SK-N-SH (cell line): ENCODE data around the gene SNX5. TPM values are rescaled to one million over a fixed set of nuclear protein-coding genes. Genes with fewer than 3 reads are reported as not detected.

Experiments used
- CTCF ChIA-PET: fragments of 300-600, 350-600 bp; formaldehyde crosslinking; extraction: SDS; loops from one replicate; lab custom pipeline; 2021; lab: Yijun Ruan, JAX
- POLR2A ChIA-PET: fragments of 350-600 bp; sonication (Branson Sonifier 250); formaldehyde crosslinking; extraction: SDS; loops from one replicate; lab custom pipeline; 2020; ENCODE audit warnings: antibody characterized with exemption, inconsistent platforms; lab: Yijun Ruan, JAX
- DNase-seq: peaks from one replicate; pipeline ENCODE4 v3.0.0; 2012
- H2AFZ ChIP-seq: fragments of 200-600 bp; sonication (generic); 2 replicates; pipeline ENCODE4 v1.8.1; 2016; ENCODE audit warnings: antibody characterized with exemption, mild to moderate bottlenecking, low read depth
- H3F3A ChIP-seq: fragments of 200-600 bp; sonication (generic); replicated peaks from 2 replicates; pipeline ENCODE3; 2016; ENCODE audit warnings: antibody characterized with exemption, mild to moderate bottlenecking; ENCODE audit not compliant: insufficient read depth
- H3K27ac ChIP-seq, 2 experiments: fragments of 200-500 bp in 1 of 2; fragments of 200-600 bp in 1 of 2; sonication (Bioruptor generic) in 1 of 2; sonication (generic), shearing (Covaris generic) in 1 of 2; 2 replicates each; pipeline versions ENCODE4 v1.5.1 to v1.6.1; 2014 to 2016; ENCODE audit warnings: low read depth in 2 of 2, inconsistent platforms in 1 of 2, low read length in 1 of 2, mild to moderate bottlenecking in 1 of 2, mixed read lengths in 1 of 2
- H3K27me3 ChIP-seq: fragments of 200-600 bp; sonication (generic), shearing (Covaris generic); 2 replicates; pipeline ENCODE4 v1.6.1; 2016; ENCODE audit warnings: mixed run types; ENCODE audit not compliant: insufficient read depth
- H3K36me3 ChIP-seq, 2 experiments: fragments of 200-500 bp in 1 of 2; fragments of 200-600 bp in 1 of 2; sonication (Bioruptor generic) in 1 of 2; sonication (generic) in 1 of 2; replicated peaks in 1 of 2; 2 replicates each; pipeline versions ENCODE3 to v1.5.1; 2014 to 2016; ENCODE audit warnings: low read length in 1 of 2, mild to moderate bottlenecking in 1 of 2; ENCODE audit not compliant: insufficient read depth in 2 of 2, control insufficient read depth in 1 of 2
- H3K4me1 ChIP-seq, 2 experiments: fragments of 200-500 bp in 1 of 2; fragments of 200-600 bp in 1 of 2; sonication (Bioruptor generic) in 1 of 2; sonication (generic), shearing (Covaris generic) in 1 of 2; 2 replicates each; pipeline versions ENCODE4 v1.5.1 to v1.6.1; 2014 to 2016; ENCODE audit warnings: low read depth in 1 of 2, low read length in 1 of 2, mixed run types in 1 of 2; ENCODE audit not compliant: insufficient read depth in 2 of 2, control insufficient read depth in 1 of 2
- H3K4me2 ChIP-seq: fragments of 200-600 bp; sonication (generic), shearing (Covaris generic); 2 replicates; pipeline ENCODE4 v1.6.1; 2017; ENCODE audit warnings: mixed run types
- H3K4me3 ChIP-seq, 2 experiments: fragments of 200-500 bp in 1 of 2; fragments of 200-600 bp in 1 of 2; sonication (Bioruptor generic) in 1 of 2; sonication (generic), shearing (Covaris generic) in 1 of 2; 2 replicates each; pipeline versions ENCODE4 v1.5.1 to v1.8.1; 2014 to 2016; ENCODE audit warnings: low read depth in 2 of 2, inconsistent platforms in 1 of 2, low read length in 1 of 2, mild to moderate bottlenecking in 1 of 2, mixed read lengths in 1 of 2, moderate library complexity in 1 of 2
- H3K79me2 ChIP-seq: fragments of 200-600 bp; sonication (generic); 2 replicates; pipeline ENCODE4 v1.8.1; 2017; ENCODE audit warnings: mild to moderate bottlenecking; ENCODE audit not compliant: insufficient read depth
- H3K9ac ChIP-seq: fragments of 200-600 bp; sonication (generic); 2 replicates; pipeline ENCODE4 v1.6.1; 2017; ENCODE audit warnings: mixed run types
- H3K9me2 ChIP-seq: fragments of 200-600 bp; sonication (generic); 2 replicates; pipeline ENCODE4 v1.6.1; 2017; ENCODE audit warnings: mixed run types
- H3K9me3 ChIP-seq: fragments of 200-600 bp; sonication (generic); 2 replicates; pipeline ENCODE4 v1.6.1; 2017; ENCODE audit warnings: mixed run types, mild to moderate bottlenecking, moderate library complexity
- H4K20me1 ChIP-seq: fragments of 200-600 bp; sonication (generic); 2 replicates; pipeline ENCODE4 v1.6.1; 2017; ENCODE audit warnings: mild to moderate bottlenecking, mixed run types; ENCODE audit not compliant: insufficient read depth
- CHD2 ChIP-seq: fragments of 150-350 bp; IDR thresholded peaks from 2 replicates; pipeline ENCODE4 v1.6.1; 2018; ENCODE audit warnings: low read length; ENCODE audit not compliant: partially characterized antibody
- ELF1 ChIP-seq: IDR thresholded peaks from 2 replicates; pipeline ENCODE4 v1.4.0; 2012
- EZH2phosphoT487 ChIP-seq: fragments of 200-600 bp; sonication (generic); IDR thresholded peaks from 2 replicates; pipeline ENCODE4 v1.6.1; 2017; ENCODE audit warnings: low read depth, mixed run types, mild to moderate bottlenecking, antibody characterized with exemption, moderate library complexity, borderline replicate concordance
- FOSL2 ChIP-seq: IDR thresholded peaks from 2 replicates; pipeline ENCODE4 v1.4.0; 2012; ENCODE audit warnings: low read depth, mild to moderate bottlenecking, moderate library complexity, borderline replicate concordance
- GABPA ChIP-seq: IDR thresholded peaks from 2 replicates; pipeline ENCODE4 v1.4.0; 2012; ENCODE audit warnings: low read depth, mild to moderate bottlenecking
- GATA2 ChIP-seq: sonication (generic); formaldehyde crosslinking; IDR thresholded peaks from 2 replicates; pipeline ENCODE4 v1.5.0; 2020; ENCODE audit warnings: mild to moderate bottlenecking, missing genetic modification reagents
- NRF1 ChIP-seq: IDR thresholded peaks from 2 replicates; pipeline ENCODE4 v1.6.1; 2012; ENCODE audit warnings: low read depth, mild to moderate bottlenecking, low read length
- POLR2AphosphoS5 ChIP-seq: IDR thresholded peaks from 2 replicates; pipeline ENCODE4 v1.6.1; 2012; ENCODE audit warnings: low read depth, low read length
- RAD21 ChIP-seq: IDR thresholded peaks from 2 replicates; pipeline ENCODE4 v1.6.1; 2012; ENCODE audit warnings: mild to moderate bottlenecking, low read length
- RCOR1 ChIP-seq: fragments of 150-350 bp; IDR thresholded peaks from 2 replicates; pipeline ENCODE4 v1.6.1; 2017; ENCODE audit warnings: antibody characterized with exemption, low read length
- SMC3 ChIP-seq: IDR thresholded peaks from 2 replicates; pipeline ENCODE4 v1.6.1; 2012; ENCODE audit warnings: low read depth, low read length, improper control_type of control experiment
- TAF1 ChIP-seq: IDR thresholded peaks from 2 replicates; pipeline ENCODE4 v1.6.1; 2012; ENCODE audit warnings: low read depth, mild to moderate bottlenecking, low read length, moderate library complexity, borderline replicate concordance
- TCF12 ChIP-seq: IDR thresholded peaks from 2 replicates; pipeline ENCODE4 v1.4.0; 2012
- WGBS: methylation state at CpG from one replicate; pipeline ENCODE4 v1.1.6; 2017; ENCODE audit warnings: low lambda C conversion rate; 5-methylcytosine and 5-hydroxymethylcytosine counted together
- polyA plus RNA-seq, 3 experiments: library from polyadenylated mRNA; depleted of rRNA; stranded (reverse); fragments of >200 nt; gene quantifications; 2 replicates each; pipeline ENCODE4 v1.2.3, GENCODE V29; 2012
- TF ChIP-seq, protein P1 (sequence below): IDR thresholded peaks from 2 replicates; pipeline ENCODE4 v1.4.0; 2012; ENCODE audit warnings: low read depth, borderline replicate concordance
- TF ChIP-seq, protein P2 (sequence below): fragments of 150-350 bp; IDR thresholded peaks from 2 replicates; pipeline ENCODE4 v1.6.1; 2017; ENCODE audit warnings: antibody characterized with exemption, low read length, low read depth, borderline replicate concordance
- TF ChIP-seq, protein P3 (sequence below): IDR thresholded peaks from 2 replicates; pipeline ENCODE4 v1.6.1; 2012; ENCODE audit warnings: mild to moderate bottlenecking, low read depth, low read length, moderate library complexity

The SNX5 gene
- polyA plus RNA-seq, 1 of the 3 experiments (the other 2 are of a cell fraction): 76.2 TPM

DNA sequence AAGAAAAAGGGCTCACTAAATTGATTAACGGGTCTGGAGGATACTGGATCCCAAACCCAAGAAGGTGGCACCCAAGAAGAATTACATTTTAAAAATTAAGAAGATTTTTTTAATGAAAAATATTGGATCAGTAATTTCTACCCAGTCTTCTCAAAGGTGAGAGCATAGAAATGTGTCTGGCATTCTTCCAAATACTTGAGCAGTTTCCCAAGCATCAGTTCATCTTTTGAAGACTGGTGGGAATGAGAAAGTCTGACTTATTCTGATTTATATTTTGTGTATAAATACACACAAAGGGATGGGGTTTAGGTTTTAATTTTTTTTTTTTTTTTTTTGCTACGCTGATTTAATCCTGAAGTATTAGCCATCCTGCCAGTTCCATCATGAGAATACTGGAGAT, 3.5 kb upstream of the SNX5 start (continued):
- no peak for TF ChIP-seq SMC3

DNA sequence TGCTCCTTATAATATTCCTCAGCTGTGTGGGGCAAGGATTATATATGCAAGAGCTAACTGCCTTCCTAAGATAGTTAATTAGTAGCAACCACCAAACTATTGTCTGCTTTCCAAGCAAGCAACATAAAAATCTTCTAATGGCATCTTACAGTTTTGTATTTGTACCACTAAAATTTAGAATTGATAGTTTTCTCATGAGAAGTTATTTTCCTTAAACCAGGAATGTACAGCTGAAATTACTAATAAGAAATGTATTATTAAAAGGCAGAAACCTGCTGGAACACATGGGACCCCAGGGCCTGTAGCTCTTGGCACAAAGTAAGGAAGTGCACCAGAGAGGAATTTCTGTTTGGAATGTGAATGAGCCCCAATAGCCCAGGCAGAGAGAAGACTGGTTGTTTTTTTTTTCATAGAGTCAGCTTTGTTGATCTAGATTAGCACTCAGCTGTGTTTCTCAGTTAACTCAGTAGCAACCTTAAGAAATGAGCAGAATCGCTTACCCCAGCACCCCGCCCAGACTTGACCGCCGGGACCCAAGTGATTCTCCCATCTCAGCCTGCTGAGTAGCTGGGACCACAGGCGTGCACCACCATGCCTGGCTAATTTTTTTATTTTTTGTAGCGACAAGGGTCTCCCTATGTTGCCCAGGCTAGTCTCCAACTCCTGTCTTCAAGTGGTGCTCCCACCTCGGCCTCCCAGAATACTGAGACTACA, 2.9 kb upstream of the SNX5 start:
- no peaks in the 10 kb centered on the region for H3K9me3 ChIP-seq
- TF ChIP-seq RCOR1: no peak
- TF ChIP-seq, protein P1, sequence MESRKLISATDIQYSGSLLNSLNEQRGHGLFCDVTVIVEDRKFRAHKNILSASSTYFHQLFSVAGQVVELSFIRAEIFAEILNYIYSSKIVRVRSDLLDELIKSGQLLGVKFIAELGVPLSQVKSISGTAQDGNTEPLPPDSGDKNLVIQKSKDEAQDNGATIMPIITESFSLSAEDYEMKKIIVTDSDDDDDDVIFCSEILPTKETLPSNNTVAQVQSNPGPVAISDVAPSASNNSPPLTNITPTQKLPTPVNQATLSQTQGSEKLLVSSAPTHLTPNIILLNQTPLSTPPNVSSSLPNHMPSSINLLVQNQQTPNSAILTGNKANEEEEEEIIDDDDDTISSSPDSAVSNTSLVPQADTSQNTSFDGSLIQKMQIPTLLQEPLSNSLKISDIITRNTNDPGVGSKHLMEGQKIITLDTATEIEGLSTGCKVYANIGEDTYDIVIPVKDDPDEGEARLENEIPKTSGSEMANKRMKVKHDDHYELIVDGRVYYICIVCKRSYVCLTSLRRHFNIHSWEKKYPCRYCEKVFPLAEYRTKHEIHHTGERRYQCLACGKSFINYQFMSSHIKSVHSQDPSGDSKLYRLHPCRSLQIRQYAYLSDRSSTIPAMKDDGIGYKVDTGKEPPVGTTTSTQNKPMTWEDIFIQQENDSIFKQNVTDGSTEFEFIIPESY: no peak
- TF ChIP-seq EZH2phosphoT487: no peak
- no peak for TF ChIP-seq GATA2
- no peak for TF ChIP-seq NRF1
- TF ChIP-seq RAD21: no peak
- TF ChIP-seq, protein P2, sequence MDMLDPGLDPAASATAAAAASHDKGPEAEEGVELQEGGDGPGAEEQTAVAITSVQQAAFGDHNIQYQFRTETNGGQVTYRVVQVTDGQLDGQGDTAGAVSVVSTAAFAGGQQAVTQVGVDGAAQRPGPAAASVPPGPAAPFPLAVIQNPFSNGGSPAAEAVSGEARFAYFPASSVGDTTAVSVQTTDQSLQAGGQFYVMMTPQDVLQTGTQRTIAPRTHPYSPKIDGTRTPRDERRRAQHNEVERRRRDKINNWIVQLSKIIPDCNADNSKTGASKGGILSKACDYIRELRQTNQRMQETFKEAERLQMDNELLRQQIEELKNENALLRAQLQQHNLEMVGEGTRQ: no peak
- no peak for TF ChIP-seq FOSL2
- peak overlapping the region; percentile 58 to 96 for H3K27ac ChIP-seq
- no peaks in the 10 kb centered on the region for H3K27me3 ChIP-seq
- CTCF ChIA-PET: interaction anchor here (0.9 to 1.0 kb wide), 3 partner anchors 19 to 290 kb away, joined by 3 to 4 read pairs (median 3); partner anchors contain the start of gene RRBP1
- peaks cover 11 to 17% of the 10 kb centered on the region in 2 experiments for H3K36me3 ChIP-seq
- H2AFZ ChIP-seq: no peak overlapping the region; the same call in 1 of the 2 replicates
- peaks cover 23% of the 10 kb centered on the region for H3F3A ChIP-seq
- WGBS: 78% methylated on average over 7 of the region's 7 CpGs
- H3K4me2 ChIP-seq: peak overlapping the region; percentile 86
- POLR2A ChIA-PET: no interaction called here
- H3K4me3 ChIP-seq: peak overlapping the region; percentile 74 to 99
- H3K9me2 ChIP-seq: no peaks in the 10 kb centered on the region
- H3K79me2 ChIP-seq: peaks cover 92% of the 10 kb centered on the region
- peaks cover 5% of the 10 kb centered on the region for H4K20me1 ChIP-seq
- DNase-seq: no peak
- H3K9ac ChIP-seq: peak overlapping the region; percentile 97; the same call in 1 of the 2 replicates
- H3K4me1 ChIP-seq: peaks cover 23 to 25% of the 10 kb centered on the region in 2 experiments; a peak in 3 of 4 replicates

DNA sequence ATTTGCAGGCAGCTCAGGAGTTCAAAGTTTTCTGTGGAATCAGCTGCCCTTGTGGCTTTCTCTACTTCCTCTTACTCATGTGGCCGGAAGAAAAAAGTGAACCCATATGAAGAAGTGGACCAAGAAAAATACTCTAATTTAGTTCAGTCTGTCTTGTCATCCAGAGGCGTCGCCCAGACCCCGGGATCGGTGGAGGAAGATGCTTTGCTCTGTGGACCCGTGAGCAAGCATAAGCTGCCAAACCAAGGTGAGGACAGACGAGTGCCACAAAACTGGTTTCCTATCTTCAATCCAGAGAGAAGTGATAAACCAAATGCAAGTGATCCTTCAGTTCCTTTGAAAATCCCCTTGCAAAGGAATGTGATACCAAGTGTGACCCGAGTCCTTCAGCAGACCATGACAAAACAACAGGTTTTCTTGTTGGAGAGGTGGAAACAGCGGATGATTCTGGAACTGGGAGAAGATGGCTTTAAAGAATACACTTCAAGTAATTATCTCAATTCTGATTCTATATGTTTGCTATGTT, 1.4 kb upstream of the SNX5 start:
- peaks cover 20% of the 10 kb centered on the region for H4K20me1 ChIP-seq
- H3K27me3 ChIP-seq: no peaks in the 10 kb centered on the region
- H3K27ac ChIP-seq: peak overlapping the region; percentile 96 to 100
- POLR2A ChIA-PET: interaction anchor here (1.3 kb wide), 1 partner anchor 323 kb away, joined by 3 read pairs; no protein-coding TSS in a partner anchor
- H3F3A ChIP-seq: peaks cover 23% of the 10 kb centered on the region
- peaks cover 92% of the 10 kb centered on the region for H3K79me2 ChIP-seq
- H3K9me3 ChIP-seq: no peaks in the 10 kb centered on the region
- WGBS: 12% methylated on average over 9 of the region's 9 CpGs
- H2AFZ ChIP-seq: peak overlapping the region; percentile 80; the same call in 1 of the 2 replicates
- H3K4me1 ChIP-seq: peaks cover 25 to 32% of the 10 kb centered on the region in 2 experiments; a peak in 3 of 4 replicates
- CTCF ChIA-PET: interaction anchor here (0.9 to 1.5 kb wide), 3 partner anchors 21 to 31 kb away, joined by 3 to 7 read pairs (median 3); no protein-coding TSS in a partner anchor
- peak overlapping the region; percentile 97 for H3K9ac ChIP-seq
- H3K9me2 ChIP-seq: no peaks in the 10 kb centered on the region
- H3K4me3 ChIP-seq: peak overlapping the region; percentile 74 to 99
- H3K36me3 ChIP-seq: peaks cover 6 to 7% of the 10 kb centered on the region in 2 experiments
- no peak for DNase-seq
- H3K4me2 ChIP-seq: peak overlapping the region; percentile 86
- TF ChIP-seq CHD2: no peak
- peak; percentile 24; the same call in 1 of the 2 replicates for TF ChIP-seq GABPA
- 0 out of 2 replicates have a peak, but pooled peaks have one; percentile 28 for TF ChIP-seq TAF1
- no peak for TF ChIP-seq NRF1
- peak; percentile 22; the same call in 1 of the 2 replicates for TF ChIP-seq ELF1
- 0 out of 2 replicates have a peak, but pooled peaks have one; percentile 28 for TF ChIP-seq POLR2AphosphoS5
- TF ChIP-seq TCF12: peak; percentile 20; the same call in 1 of the 2 replicates
- TF ChIP-seq RCOR1: no peak
- TF ChIP-seq, protein P3, sequence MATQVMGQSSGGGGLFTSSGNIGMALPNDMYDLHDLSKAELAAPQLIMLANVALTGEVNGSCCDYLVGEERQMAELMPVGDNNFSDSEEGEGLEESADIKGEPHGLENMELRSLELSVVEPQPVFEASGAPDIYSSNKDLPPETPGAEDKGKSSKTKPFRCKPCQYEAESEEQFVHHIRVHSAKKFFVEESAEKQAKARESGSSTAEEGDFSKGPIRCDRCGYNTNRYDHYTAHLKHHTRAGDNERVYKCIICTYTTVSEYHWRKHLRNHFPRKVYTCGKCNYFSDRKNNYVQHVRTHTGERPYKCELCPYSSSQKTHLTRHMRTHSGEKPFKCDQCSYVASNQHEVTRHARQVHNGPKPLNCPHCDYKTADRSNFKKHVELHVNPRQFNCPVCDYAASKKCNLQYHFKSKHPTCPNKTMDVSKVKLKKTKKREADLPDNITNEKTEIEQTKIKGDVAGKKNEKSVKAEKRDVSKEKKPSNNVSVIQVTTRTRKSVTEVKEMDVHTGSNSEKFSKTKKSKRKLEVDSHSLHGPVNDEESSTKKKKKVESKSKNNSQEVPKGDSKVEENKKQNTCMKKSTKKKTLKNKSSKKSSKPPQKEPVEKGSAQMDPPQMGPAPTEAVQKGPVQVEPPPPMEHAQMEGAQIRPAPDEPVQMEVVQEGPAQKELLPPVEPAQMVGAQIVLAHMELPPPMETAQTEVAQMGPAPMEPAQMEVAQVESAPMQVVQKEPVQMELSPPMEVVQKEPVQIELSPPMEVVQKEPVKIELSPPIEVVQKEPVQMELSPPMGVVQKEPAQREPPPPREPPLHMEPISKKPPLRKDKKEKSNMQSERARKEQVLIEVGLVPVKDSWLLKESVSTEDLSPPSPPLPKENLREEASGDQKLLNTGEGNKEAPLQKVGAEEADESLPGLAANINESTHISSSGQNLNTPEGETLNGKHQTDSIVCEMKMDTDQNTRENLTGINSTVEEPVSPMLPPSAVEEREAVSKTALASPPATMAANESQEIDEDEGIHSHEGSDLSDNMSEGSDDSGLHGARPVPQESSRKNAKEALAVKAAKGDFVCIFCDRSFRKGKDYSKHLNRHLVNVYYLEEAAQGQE: no peak
